Ureter (tissue), 1 donor: Measurements from ENCODE around the gene GPR37L1. TPM values are rescaled to one million over a fixed set of nuclear protein-coding genes. Genes with fewer than 3 reads are reported as not detected.
"Not testable (repeated sequence)": the region's sequence is repeated elsewhere in the genome, so short reads cannot be mapped to it uniquely, and the experiment has no call there.

ENCODE experiments used
- DNase-seq: peaks from one replicate; pipeline ENCODE4 v3.0.0-alpha.2; 2020; ENCODE audit warnings: low spot score
- total RNA-seq: library from RNA; stranded (reverse); gene quantifications from one replicate; pipeline ENCODE4 v1.2.4, GENCODE V29; 2023
- donor health status: DM: yes; HTN: yes; CAD: no.

GPR37L1 gene
- total RNA-seq, 1 donor from 2014 or later, result 0.10 TPM

DNA sequence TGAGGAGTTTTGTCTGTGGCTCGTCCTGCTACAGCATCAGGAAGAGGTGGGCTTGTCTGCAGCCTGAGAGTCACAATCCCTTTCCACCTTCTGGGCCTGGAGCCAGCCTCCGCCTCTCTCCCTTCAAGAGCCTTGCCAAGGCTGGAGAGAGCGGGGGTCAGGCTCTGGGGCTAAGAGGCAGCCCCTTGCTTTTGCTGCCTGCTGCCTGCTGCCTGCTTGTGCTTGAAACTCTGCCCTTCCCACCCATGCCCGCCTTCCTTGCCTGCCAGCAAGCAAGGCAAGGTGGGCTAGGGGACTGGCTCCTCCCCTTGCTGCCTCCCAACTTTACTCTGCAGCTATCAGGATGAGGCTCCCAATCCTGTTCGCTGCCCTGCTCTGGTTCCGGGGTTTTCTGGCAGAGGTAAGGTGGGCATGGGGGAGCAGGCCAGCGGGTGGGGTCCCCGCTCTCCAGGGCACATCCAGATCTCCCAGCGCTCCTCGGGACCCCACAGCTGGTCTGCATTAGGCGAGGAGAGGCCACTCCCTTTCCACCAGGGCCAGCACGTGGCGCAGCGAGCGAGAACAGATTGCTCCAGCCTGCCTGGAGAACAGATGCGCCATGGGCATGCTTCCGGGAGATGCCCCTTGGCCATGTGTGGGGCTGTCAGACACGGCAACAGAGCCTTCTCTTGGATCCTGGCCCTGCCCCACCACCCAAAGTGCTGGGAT is 45.1 kb downstream of the GPR37L1 start:
- no peak for DNase-seq

DNA sequence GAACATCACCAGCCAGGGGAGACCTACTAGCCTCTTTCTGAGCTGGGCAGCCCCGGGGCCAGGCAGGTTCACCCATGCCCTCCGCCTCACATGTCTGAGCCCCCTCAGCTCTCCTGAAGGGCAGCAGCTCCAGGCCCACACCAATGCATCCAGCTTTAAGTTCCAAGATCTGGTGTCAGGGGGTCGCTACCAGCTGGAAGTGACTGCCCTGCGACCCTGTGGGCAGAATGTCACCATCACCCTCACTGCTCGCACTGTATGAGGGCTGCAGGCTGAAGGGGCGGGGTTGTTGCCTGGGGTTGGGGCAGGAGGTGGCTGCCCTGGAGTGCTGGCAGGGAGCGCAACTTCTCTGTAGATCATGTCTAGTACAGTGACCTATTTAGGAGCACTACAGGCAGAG is 46.1 kb downstream of the GPR37L1 start:
- DNase-seq, result no peak

DNA sequence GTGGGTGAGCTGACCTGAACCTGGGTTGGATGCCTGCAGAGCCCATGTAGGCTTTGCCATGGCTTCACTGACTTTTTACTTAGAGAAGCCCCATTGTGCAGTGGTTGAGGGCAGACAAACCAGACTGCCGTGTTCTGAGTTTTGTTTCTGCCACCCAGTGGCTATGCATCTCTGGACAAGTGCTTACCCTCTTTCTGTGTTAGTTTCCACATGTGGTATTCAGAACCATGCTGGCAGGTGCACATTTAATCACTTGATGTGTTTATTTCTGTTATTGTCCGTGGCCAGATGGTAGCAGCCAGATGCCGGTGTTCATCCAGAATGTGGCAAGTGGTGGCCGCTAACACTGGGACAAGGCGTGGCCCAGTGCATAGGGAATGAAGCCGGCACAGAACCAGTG is 48.0 kb downstream of the GPR37L1 start:
- DNase-seq, result no peak

DNA sequence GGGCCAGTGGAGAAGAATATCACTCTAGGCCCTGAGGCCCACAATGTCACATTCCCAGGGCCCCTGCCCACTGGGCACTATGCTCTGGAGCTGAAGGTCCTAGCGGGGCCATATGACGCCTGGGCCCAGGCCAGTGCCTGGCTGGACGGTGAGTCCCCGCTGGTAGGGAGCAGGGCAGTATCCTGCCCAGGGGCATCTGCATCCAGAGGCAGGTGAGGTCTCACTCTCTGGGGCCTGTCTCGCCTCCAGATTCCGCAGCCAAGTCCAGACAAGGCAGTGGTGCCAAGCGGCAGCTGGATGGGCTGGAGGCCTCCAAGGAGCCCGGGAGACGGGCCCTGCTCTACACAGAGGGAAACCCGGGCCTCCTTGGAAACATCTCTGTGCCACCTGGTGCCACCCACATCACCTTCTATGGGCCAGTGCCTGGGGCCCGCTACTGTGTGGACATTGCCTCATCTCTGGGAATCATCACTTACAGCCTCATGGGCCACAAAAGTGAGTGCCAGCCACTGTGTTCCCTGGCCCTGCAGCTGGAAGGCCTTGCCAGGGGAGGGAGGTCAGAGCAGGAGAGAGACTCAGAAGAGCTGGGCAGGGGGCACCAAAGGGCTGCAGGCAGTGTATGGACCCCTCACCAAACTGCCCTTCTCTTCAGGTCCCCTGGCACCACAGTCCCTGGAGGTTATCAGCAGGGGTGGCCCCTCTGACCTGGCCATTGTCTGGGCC is 48.7 kb downstream of the GPR37L1 start:
- DNase-seq, result no peak

DNA sequence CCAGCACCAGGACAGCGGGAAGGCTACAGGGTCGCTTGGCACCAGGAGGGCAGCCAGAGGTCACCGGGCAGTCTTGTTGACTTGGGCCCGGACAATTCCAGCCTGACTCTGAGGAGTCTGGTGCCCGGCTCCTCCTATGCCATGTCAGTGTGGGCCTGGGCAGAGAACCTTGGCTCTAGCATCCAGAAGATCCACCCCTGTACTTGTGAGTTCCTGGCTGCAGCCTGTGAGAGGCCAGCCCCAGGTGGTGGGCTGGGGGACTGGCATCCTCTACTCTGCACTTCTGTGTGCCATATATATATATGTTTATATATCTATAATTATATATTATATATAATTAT is 49.3 kb downstream of the GPR37L1 start:
- no peak for DNase-seq

DNA sequence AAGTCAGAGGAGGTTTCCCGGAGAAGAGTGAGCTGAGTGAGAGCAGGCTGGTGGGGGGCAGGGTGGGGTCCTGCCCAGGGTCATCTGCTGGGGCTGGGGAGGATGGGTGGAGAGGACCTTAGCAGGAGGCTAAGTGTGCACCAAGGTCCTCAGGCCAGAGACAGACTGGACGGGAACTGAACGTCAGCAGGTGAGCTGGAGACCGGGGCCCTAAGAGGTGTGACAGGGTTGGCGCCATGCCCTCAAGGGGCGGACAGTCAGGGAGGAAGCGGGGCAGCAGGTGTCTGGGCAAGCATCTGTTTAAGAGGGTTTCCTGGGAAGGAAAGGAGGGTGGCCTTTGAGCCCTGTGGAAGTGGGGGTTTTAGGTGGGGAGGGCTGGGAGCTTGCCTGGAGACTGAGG is 51.3 kb downstream of the GPR37L1 start:
- no peak for DNase-seq

DNA sequence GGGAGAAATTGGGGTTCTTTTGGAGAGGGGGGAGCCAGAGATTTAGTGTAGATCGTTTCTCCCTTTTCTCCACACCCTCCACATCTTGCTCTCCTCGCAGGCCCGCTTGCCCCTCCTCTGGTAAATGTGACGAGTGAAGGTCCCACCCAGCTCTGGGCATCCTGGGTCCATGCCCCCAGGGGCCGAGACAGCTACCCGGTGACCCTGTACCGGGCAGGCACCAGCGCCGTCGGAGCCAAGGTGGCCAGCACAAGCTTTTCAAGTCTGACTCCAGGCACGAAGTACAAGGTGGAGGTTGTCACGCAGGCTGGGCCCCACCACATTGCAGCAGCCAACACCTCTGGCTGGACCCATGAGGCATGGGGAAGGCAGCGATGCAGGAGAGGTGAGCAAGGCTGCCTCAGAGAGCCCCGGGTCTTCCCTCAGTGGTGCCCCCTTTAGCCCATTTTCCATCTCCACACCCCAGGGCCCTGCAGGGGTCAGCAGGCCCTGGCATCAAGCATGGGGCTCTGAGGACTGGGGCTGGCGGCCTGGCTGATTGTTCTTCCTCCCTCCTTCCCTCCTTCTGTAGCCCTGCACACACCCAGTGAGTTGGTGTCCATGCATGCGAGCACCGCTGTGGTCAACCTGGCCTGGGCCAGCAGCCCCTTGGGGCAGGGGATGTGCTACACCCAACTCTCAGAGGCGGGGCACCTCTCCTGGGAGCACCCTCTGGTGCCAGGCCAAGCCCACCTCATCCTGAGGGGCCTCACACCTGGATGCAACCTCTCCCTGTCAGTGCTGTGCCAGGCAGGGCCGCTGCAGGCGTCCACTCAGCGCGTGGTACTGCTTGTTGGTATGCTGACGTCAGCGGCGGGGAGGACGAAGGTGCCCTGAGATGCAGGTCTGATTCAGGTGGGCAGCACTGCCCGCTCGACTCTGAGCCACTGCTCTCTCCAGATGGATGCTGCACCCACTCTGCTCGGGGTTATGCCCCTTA is 54.5 kb downstream of the GPR37L1 start:
- DNase-seq, result no peak

DNA sequence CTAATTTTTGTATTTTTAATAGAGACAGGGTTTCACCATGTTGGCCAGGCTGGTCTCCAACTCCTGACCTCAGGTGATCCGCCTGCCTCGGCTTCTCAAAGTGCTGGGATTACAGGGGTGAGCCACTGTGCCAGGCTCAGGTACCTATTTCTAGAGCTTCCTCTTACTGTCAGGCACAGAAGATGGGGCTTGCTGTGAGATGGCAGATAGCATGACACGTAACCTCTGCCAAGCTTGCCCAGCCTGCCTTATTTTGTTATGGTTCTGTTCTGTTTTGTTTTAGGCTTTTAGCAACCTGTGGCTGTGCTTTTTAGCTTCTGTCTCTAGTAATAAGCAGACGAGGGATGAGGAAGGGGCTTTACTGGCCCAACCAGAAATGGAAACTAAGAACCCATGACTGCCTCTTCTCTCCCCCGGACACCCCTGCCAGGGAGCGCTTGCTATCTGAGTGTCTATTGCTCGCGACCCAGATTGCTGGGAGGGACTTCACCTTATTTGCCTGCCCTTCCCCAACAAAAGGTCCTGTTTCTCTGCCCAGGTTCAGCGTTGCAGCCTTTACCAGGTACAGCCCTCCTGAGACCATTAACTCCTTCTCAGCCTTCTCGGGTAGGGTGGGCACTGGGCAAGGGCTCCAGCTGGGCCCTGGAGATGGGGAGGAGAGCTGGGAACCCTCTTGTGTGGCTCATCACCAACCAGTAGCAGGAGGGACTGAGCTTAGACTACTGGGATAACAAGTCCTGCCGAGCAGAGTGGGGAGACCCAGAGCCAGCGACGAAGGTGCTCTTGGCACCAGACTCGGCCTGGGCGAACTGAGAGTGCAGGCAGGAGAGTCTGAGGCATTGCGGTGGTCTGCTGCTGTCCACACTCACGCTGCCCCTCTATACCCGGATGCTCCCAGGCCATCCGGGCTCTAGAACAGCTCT is 57.4 kb downstream of the GPR37L1 start:
- DNase-seq, result no peak

DNA sequence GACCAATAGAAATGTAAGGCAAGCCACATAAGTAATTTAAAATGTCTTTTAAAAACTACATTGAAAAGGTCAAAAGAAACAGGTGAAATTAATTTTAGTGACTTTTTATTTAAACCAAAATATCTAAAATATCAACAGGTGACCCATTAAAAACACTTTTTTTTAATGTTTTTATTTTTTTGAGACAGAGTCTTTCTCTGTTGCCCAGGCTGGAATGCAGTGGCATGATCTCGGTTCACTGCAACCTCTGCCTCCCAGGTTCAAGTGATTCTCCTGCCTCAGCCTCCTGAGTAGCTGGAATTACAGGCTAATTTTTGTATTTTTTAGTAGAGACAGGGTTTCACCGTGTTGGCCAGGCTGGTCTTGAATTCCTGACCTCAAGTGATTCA is 58.0 kb downstream of the GPR37L1 start:
- DNase-seq, result not testable (repeated sequence)

DNA sequence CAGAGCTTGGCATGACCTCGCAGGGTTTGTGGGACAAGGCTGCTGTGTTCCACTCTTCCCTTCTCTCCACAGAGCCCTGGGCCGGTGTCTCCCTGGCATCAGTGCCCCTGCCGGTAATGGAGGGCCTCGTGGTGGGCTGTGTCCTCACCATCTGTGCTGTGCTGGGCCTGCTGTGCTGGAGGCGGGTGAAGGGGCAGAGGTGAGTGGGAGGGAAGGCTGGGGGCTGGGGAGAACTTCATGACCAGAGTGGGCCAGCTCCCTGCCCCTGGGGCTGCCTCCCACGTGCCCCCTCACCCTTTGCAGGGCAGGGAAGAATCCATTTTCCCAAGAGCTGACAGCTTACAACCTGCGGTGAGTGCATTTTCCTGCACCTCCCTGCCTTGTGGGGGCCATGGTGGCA is 58.9 kb downstream of the GPR37L1 start:
- DNase-seq, result no peak

DNA sequence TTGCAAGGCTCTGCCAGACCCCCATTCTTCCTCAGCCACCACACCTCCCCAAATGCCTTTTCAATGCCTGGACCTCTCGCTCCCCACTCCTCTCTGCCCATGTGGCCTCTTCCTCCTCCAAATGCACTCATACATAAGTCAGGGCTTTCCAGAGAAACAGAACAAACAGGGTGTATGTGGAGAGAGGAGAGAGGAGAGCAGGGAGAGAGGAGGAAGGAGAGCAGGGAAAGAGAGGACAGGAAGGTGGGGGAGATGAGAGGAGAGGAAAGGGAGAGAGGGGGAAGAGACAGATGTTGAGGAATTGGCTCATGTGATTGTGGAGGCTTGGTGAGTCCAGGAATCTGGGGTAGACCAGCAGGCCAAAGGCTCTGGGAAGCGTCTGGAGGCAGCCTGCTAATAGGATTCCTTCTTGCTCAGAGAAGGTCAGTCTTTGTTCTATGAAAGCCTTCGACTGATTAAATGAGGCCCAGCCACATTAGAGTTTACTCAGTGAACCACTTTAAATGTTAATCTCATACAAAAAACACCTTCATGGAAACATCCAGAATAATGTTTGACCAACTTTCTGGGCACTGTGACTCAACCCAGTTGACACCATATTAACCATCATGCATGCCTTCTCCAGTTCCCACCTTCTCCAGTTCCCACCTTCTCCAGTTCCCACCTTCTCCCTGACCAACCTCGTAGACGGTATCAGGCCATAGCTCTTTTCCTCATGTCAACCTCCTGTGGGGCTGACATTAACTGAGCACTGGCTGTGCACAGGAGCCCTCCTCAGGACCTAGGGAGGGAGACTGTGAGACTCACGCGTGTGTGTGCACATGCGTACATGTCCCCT is 59.5 kb downstream of the GPR37L1 start:
- no peak for DNase-seq

Other genes with a start within 250 kb of the GPR37L1 start
- gene SHISA4, start 234.0 kb upstream of the GPR37L1 start, total RNA-seq, result 11.6 TPM
- gene LMOD1, start 176.4 kb upstream of the GPR37L1 start, total RNA-seq, result 123 TPM
- 41.4 TPM for gene TIMM17A, start 167.4 kb upstream of the GPR37L1 start, total RNA-seq
- gene RNPEP, start 140.3 kb upstream of the GPR37L1 start, total RNA-seq, result 57.1 TPM
- 1,345 TPM for gene ELF3, start 112.3 kb upstream of the GPR37L1 start, total RNA-seq
- 79.5 TPM for gene ARL8A, start 21.8 kb downstream of the GPR37L1 start, total RNA-seq
- gene PTPN7, start 37.7 kb downstream of the GPR37L1 start, total RNA-seq, result 4.2 TPM
- gene LGR6, start 70.9 kb downstream of the GPR37L1 start, total RNA-seq, result 9.2 TPM
- 3.3 TPM for gene UBE2T, start 219.0 kb downstream of the GPR37L1 start, total RNA-seq
- gene PPP1R12B, start 225.8 kb downstream of the GPR37L1 start, total RNA-seq, result 207 TPM